A673 (cell line): ENCODE measurements around the gene LRRC18. TPM values are rescaled to one million over a fixed set of nuclear protein-coding genes. Genes with fewer than 3 reads are reported as not detected.

Experiments used
- BruUV-seq: library from RNA; stranded (reverse); fragments of 400-500 nt; replicated peaks from 2 replicates; lab custom pipeline; 2021; lab: Mats Ljungman, UMichigan
- CTCF ChIA-PET: fragments of 300-600 bp; sonication (Branson Sonifier 250); formaldehyde crosslinking; loops from one replicate; lab custom pipeline; 2022; ENCODE audit warnings: antibody characterized with exemption; lab: Charles Lee
- POLR2A ChIA-PET: fragments of 300-600 bp; sonication (Branson Sonifier 250); formaldehyde crosslinking; loops from one replicate; lab custom pipeline; 2022; ENCODE audit warnings: antibody characterized with exemption; ENCODE audit not compliant: low non-redundant PET; lab: Charles Lee
- DNase-seq: peaks from one replicate; pipeline ENCODE4 v3.0.0-alpha.2; 2015; ENCODE audit warnings: low spot score
- H3K27ac ChIP-seq: fragments of 200-600 bp; sonication (generic); 2 replicates; pipeline ENCODE4 v1.5.1; 2016; ENCODE audit warnings: mixed run types, low read depth, mild to moderate bottlenecking, mixed read lengths, antibody characterized with exemption, low read length; ENCODE audit not compliant: poor library complexity, severe bottlenecking
- H3K27me3 ChIP-seq: fragments of 200-600 bp; sonication (generic); replicated peaks from 2 replicates; pipeline ENCODE4 v1.6.1; 2017; ENCODE audit warnings: mixed run types, low read depth, mild to moderate bottlenecking, mixed read lengths, antibody characterized with exemption, low read length; ENCODE audit not compliant: insufficient read depth, poor library complexity
- H3K36me3 ChIP-seq: fragments of 200-600 bp; sonication (generic); 2 replicates; pipeline ENCODE4 v1.6.1; 2016; ENCODE audit warnings: mixed run types, mild to moderate bottlenecking, mixed read lengths, antibody characterized with exemption, low read length; ENCODE audit not compliant: insufficient read depth, poor library complexity, severe bottlenecking
- H3K4me1 ChIP-seq: fragments of 200-600 bp; sonication (generic); 2 replicates; pipeline ENCODE4 v1.6.1; 2017; ENCODE audit warnings: mixed run types, mild to moderate bottlenecking, mixed read lengths, antibody characterized with exemption, low read length; ENCODE audit not compliant: insufficient read depth, poor library complexity, severe bottlenecking
- H3K4me3 ChIP-seq: fragments of 200-600 bp; sonication (generic); 2 replicates; pipeline ENCODE4 v1.5.1; 2016; ENCODE audit warnings: low read depth, mixed run types, mild to moderate bottlenecking, mixed read lengths, low read length; ENCODE audit not compliant: poor library complexity, severe bottlenecking
- H3K9me3 ChIP-seq: fragments of 200-600 bp; sonication (generic); 2 replicates; pipeline ENCODE4 v1.6.1; 2016; ENCODE audit warnings: mixed run types, low read depth, mild to moderate bottlenecking, mixed read lengths, antibody characterized with exemption, low read length; ENCODE audit not compliant: poor library complexity, severe bottlenecking
- CTCF ChIP-seq: fragments of 300-800, 200-600 bp; sonication (generic); conservative IDR thresholded peaks from 2 replicates; pipeline ENCODE4 v1.5.1; 2017; ENCODE audit warnings: low read depth, mild to moderate bottlenecking, antibody characterized with exemption, low read length, moderate library complexity, mixed read lengths
- EZH2 ChIP-seq: fragments of 200-600 bp; sonication (generic); IDR thresholded peaks from 2 replicates; pipeline ENCODE4 v1.6.1; 2017; ENCODE audit warnings: borderline replicate concordance, low read depth, mild to moderate bottlenecking, mixed read lengths, antibody characterized with exemption, low read length; ENCODE audit not compliant: poor library complexity, severe bottlenecking
- intact Hi-C: fragments of 100-400 bp; cut with micrococcal nuclease; formaldehyde crosslinking; loops from one replicate; pipeline ENCODE4 v1.10.0; 2022; ENCODE audit not compliant: unreplicated experiment
- total RNA-seq: library from RNA; stranded (reverse); gene quantifications from 2 replicates; pipeline ENCODE4 v1.2.3, GENCODE V29; 2021

The LRRC18 gene
- total RNA-seq, 1 experiment from 2014 or later: not detected

- TF ChIP-seq EZH2 (no peak), CTCF (no peak)
- BruUV-seq: no TSS peak
- no peak for DNase-seq
- H3K36me3 ChIP-seq: no peaks in the 10 kb centered on the region
- H3K4me3 ChIP-seq: no peak overlapping the region
- H3K27me3 ChIP-seq: peaks cover 6% of the 10 kb centered on the region
- no peaks in the 10 kb centered on the region for H3K9me3 ChIP-seq
- ChIA-PET CTCF (no interaction called here), POLR2A (no interaction called here)
- intact Hi-C loops: no loop called here
- no peak overlapping the region for H3K27ac ChIP-seq
- no peaks in the 10 kb centered on the region for H3K4me1 ChIP-seq
Observed at GRCh38 chr10:48947690-48948469, 8.2 kb upstream of the LRRC18 start.

- DNase-seq: no peak
- CTCF ChIA-PET: no interaction called here
- peaks cover 6% of the 10 kb centered on the region for H3K27me3 ChIP-seq
- no peaks in the 10 kb centered on the region for H3K9me3 ChIP-seq
- H3K36me3 ChIP-seq: no peaks in the 10 kb centered on the region
- no peak for TF ChIP-seq CTCF
- no peak for TF ChIP-seq EZH2
- H3K4me1 ChIP-seq: no peaks in the 10 kb centered on the region
- H3K27ac ChIP-seq: no peak overlapping the region
- POLR2A ChIA-PET: no interaction called here
- BruUV-seq: no TSS peak
- no peak overlapping the region for H3K4me3 ChIP-seq
- intact Hi-C loops: no loop called here
Observed at GRCh38 chr10:48946891-48947500, 7.4 kb upstream of the LRRC18 start.

- no TSS peak for BruUV-seq
- Histone ChIP-seq H3K4me3 (no peak overlapping the region), H3K27ac (no peak overlapping the region), H3K36me3 (no peaks in the 10 kb centered on the region), H3K4me1 (no peaks in the 10 kb centered on the region), H3K27me3 (peaks cover 6% of the 10 kb centered on the region), H3K9me3 (no peaks in the 10 kb centered on the region)
- intact Hi-C loops: no loop called here
- DNase-seq: no peak
- TF ChIP-seq EZH2 (no peak), CTCF (no peak)
- POLR2A ChIA-PET: no interaction called here
- CTCF ChIA-PET: no interaction called here
Observed at GRCh38 chr10:48946332-48946731, 6.7 kb upstream of the LRRC18 start.
